Left lung (tissue), 10 donors: ENCODE measurements around the gene KRT77. TPM values are rescaled to one million over a fixed set of nuclear protein-coding genes. Genes with fewer than 3 reads are reported as not detected.
"Not testable (repeated sequence)": the region's sequence is repeated elsewhere in the genome, so short reads cannot be mapped to it uniquely, and the experiment has no call there.

Source experiments
- ATAC-seq: fragments of 200-7000 bp; cut with Tn5 transposase; one replicate; pipeline ENCODE4 v1.9.1; 2020; ENCODE audit warnings: moderate library complexity
- DNase-seq, 4 donors: peaks; one replicate each; pipeline ENCODE4 v3.0.0-alpha.2; 2013 to 2020
- H3K27ac ChIP-seq, 2 donors: fragments of 200-600 bp; sonication (generic) in 1 of 2; one replicate each; pipeline versions ENCODE4 v1.5.0 to v1.8.0; 2020 to 2021
- H3K27me3 ChIP-seq, 2 donors: fragments of 200-600 bp; sonication (generic) in 1 of 2; one replicate each; pipeline versions ENCODE4 v1.5.0 to v1.8.0; 2020 to 2021
- H3K36me3 ChIP-seq, 2 donors: fragments of 200-600 bp; sonication (generic) in 1 of 2; one replicate each; pipeline versions ENCODE4 v1.5.0 to v1.8.0; 2020 to 2021
- H3K4me1 ChIP-seq, 2 donors: fragments of 200-600 bp; one replicate each; pipeline ENCODE4 v1.8.0; 2021
- H3K4me3 ChIP-seq, 2 donors: fragments of 200-600 bp; sonication (generic) in 1 of 2; one replicate each; pipeline versions ENCODE4 v1.5.0 to v1.8.0; 2020 to 2021; ENCODE audit warnings: mild to moderate bottlenecking in 1 of 2
- H3K9me3 ChIP-seq, 2 donors: fragments of 200-600 bp; sonication (generic) in 1 of 2; one replicate each; pipeline versions ENCODE4 v1.5.0 to v1.8.0; 2020 to 2021
- intact Hi-C, 2 donors: fragments of 100-400 bp; cut with DNase I; formaldehyde crosslinking; loops; one replicate each; pipeline versions ENCODE4 v1.11.2 to v1.14.2; 2022
- polyA plus RNA-seq, 6 donors: library from polyadenylated mRNA; unstranded; fragments of 120-200 nt; gene quantifications; one replicate each; pipeline ENCODE4 v1.2.1, GENCODE V29; 2013; ENCODE audit not compliant: insufficient read length in 6 of 6
- total RNA-seq, 2 donors: library from RNA; stranded (reverse); fragmentation: NEBNext Ultra II Directional; extraction: Animal tissue kit (Norgen Biotek cat#: 25700); gene quantifications; one replicate each; pipeline ENCODE4 v1.2.1, GENCODE V29; 2021
- TF ChIP-seq, protein P1 (sequence below), 2 donors: fragments of 200-600 bp; sonication (generic) in 1 of 2; IDR thresholded peaks; one replicate each; pipeline versions ENCODE4 v1.5.0 to v1.8.0; 2021; ENCODE audit warnings: antibody characterized with exemption in 2 of 2
- donor health status: DM: no; HTN: yes; CAD: no.
- donor health status: DM: no; HTN: no; CAD: no.

KRT77 gene
- total and polyA plus RNA-seq, 8 donors: not detected

DNA sequence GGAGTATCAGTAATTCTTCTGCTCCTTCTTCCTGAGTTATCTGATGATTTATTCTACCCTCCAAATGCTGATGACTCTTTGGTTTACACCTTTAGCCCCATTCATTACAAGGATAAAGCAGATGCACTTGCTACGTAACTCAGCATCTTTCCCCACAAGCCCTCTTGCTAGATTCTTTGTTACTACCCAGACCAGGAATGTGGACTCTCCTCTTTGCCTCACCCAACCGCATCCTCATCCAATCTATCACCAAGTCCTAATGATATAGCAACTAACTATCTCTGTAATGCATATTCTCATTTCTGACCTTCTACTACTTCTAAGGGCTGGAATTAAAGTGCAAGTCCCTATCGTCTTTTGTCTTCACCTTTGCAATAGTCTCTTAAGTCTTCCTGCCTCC is 32.4 kb downstream of the KRT77 start:
- intact Hi-C loops: no loop called here
- H3K27ac ChIP-seq: no peak overlapping the region
- no peak overlapping the region for H3K4me3 ChIP-seq
- ATAC-seq (no peak), DNase-seq (no peak)
- no peaks in the 10 kb centered on the region for H3K9me3 ChIP-seq
- no peaks in the 10 kb centered on the region for H3K4me1 ChIP-seq
- no peaks in the 10 kb centered on the region for H3K36me3 ChIP-seq
- H3K27me3 ChIP-seq: peaks cover 0 to 27% of the 10 kb centered on the region in 2 donors
- TF ChIP-seq, protein P1, sequence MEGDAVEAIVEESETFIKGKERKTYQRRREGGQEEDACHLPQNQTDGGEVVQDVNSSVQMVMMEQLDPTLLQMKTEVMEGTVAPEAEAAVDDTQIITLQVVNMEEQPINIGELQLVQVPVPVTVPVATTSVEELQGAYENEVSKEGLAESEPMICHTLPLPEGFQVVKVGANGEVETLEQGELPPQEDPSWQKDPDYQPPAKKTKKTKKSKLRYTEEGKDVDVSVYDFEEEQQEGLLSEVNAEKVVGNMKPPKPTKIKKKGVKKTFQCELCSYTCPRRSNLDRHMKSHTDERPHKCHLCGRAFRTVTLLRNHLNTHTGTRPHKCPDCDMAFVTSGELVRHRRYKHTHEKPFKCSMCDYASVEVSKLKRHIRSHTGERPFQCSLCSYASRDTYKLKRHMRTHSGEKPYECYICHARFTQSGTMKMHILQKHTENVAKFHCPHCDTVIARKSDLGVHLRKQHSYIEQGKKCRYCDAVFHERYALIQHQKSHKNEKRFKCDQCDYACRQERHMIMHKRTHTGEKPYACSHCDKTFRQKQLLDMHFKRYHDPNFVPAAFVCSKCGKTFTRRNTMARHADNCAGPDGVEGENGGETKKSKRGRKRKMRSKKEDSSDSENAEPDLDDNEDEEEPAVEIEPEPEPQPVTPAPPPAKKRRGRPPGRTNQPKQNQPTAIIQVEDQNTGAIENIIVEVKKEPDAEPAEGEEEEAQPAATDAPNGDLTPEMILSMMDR (IDR thresholded peaks at IDR 0.05): no peak

GRCh38 chr12:52670506-52670905 is 32.8 kb downstream of the KRT77 start:
- intact Hi-C loops: no loop called here
- Histone ChIP-seq H3K4me3 (no peak overlapping the region), H3K9me3 (no peaks in the 10 kb centered on the region), H3K27me3 (peaks cover 0 to 29% of the 10 kb centered on the region in 2 donors), H3K27ac (no peak overlapping the region), H3K4me1 (no peaks in the 10 kb centered on the region), H3K36me3 (no peaks in the 10 kb centered on the region)
- DNase-seq (no peak), ATAC-seq (no peak)
- TF ChIP-seq, protein P1 (IDR thresholded peaks at IDR 0.05): no peak

- H3K27ac ChIP-seq, intact Hi-C loops, ATAC-seq, H3K4me1 ChIP-seq, H3K9me3 ChIP-seq, H3K4me3 ChIP-seq, DNase-seq, H3K36me3 ChIP-seq: not testable (repeated sequence)
- peaks cover 0 to 35% of the 10 kb centered on the region in 2 donors for H3K27me3 ChIP-seq
Observed at GRCh38 chr12:52669941-52670340, 33.4 kb downstream of the KRT77 start.

- H3K4me1 ChIP-seq: no peaks in the 10 kb centered on the region
- H3K9me3 ChIP-seq: no peaks in the 10 kb centered on the region
- DNase-seq: no peak
- H3K4me3 ChIP-seq: no peak overlapping the region
- TF ChIP-seq, protein P1 (IDR thresholded peaks at IDR 0.05): no peak
- intact Hi-C loops: no loop called here
- H3K36me3 ChIP-seq: no peaks in the 10 kb centered on the region
- peaks cover 0 to 38% of the 10 kb centered on the region in 2 donors for H3K27me3 ChIP-seq
- H3K27ac ChIP-seq: no peak overlapping the region
- ATAC-seq: no peak
Observed at GRCh38 chr12:52669426-52669825, 33.9 kb downstream of the KRT77 start.

DNA sequence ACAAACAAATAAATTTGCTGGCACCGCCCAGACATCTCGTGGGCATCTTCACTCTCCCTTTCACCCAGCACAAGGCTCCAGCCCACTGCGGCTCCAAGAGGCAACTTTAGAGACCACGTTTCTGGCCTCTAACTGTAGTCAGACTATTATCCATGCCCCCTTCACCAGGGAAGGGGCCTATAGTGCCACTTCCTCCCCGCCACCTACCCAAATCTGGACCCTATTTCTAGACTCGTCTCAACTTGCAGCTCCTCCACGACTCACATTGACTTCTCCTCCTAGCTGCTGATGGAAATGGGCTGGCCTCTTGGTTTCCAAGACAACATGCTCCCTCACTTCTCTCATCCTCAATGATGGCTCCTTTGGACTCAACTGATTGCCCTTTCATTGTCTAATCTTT is 35.4 kb downstream of the KRT77 start:
- no peak overlapping the region for H3K4me3 ChIP-seq
- no peak overlapping the region for H3K27ac ChIP-seq
- intact Hi-C loops: no loop called here
- no peaks in the 10 kb centered on the region for H3K36me3 ChIP-seq
- TF ChIP-seq, protein P1 (IDR thresholded peaks at IDR 0.05): no peak
- no peaks in the 10 kb centered on the region for H3K9me3 ChIP-seq
- DNase-seq (no peak), ATAC-seq (no peak)
- no peaks in the 10 kb centered on the region for H3K4me1 ChIP-seq
- H3K27me3 ChIP-seq: peaks cover 0 to 47% of the 10 kb centered on the region in 2 donors

DNA sequence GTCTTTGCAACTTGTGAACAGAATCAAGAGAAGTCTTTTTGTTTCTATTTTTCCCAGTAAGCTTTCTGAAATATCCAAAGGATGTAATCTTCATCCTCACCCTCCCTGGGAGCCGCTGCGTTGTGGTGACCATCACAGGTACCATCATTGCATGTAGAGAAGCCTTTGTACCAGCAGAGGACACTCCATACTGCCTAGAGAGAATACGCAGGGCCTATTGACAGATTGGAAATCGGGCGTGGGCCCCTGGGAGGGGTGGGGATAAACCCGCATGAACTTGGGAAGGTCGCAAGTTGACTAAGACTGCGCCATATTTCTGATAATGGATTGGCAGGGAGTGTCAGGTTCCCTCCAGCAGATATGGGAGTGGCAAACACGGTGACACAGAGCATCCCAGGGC is 35.8 kb downstream of the KRT77 start:
- H3K9me3 ChIP-seq: no peaks in the 10 kb centered on the region
- H3K27me3 ChIP-seq: peaks cover 0 to 47% of the 10 kb centered on the region in 2 donors
- no peak overlapping the region for H3K4me3 ChIP-seq
- DNase-seq (no peak), ATAC-seq (no peak)
- no peak overlapping the region for H3K27ac ChIP-seq
- no peaks in the 10 kb centered on the region for H3K4me1 ChIP-seq
- TF ChIP-seq, protein P1 (IDR thresholded peaks at IDR 0.05): no peak
- intact Hi-C loops: no loop called here
- no peaks in the 10 kb centered on the region for H3K36me3 ChIP-seq
